HG03457 (cell line): ENCODE data around the gene RNF41.
"Not testable (repeated sequence)": the region's sequence is repeated elsewhere in the genome, so short reads cannot be mapped to it uniquely, and the experiment has no call there.

Experiments
- ATAC-seq: cut with Tn5 transposase; IDR thresholded peaks from one replicate; pipeline ENCODE4 v1.9.1; 2021; ENCODE audit warnings: moderate number of reproducible peaks; ENCODE audit not compliant: unreplicated experiment

Gene RNF41

GRCh38 chr12:56178347-56178746 lies 43.4 kb downstream of the RNF41 start:
- ATAC-seq, result no peak

GRCh38 chr12:56172839-56173238 lies 48.9 kb downstream of the RNF41 start:
- no peak for ATAC-seq

GRCh38 chr12:56169229-56169759 lies 52.4 kb downstream of the RNF41 start:
- no peak for ATAC-seq

- no peak for ATAC-seq
Measured at GRCh38 chr12:56165369-56165768, 56.4 kb downstream of the RNF41 start.

- ATAC-seq, result no peak
Measured at GRCh38 chr12:56164345-56164729, 57.4 kb downstream of the RNF41 start.

GRCh38 chr12:56163533-56164344 lies 58.0 kb downstream of the RNF41 start:
- ATAC-seq, result no peak

GRCh38 chr12:56162468-56163290 lies 59.0 kb downstream of the RNF41 start:
- ATAC-seq, result no peak

GRCh38 chr12:56161690-56162351 lies 59.9 kb downstream of the RNF41 start:
- ATAC-seq, result no peak

GRCh38 chr12:56160894-56161689 lies 60.6 kb downstream of the RNF41 start:
- no peak for ATAC-seq

- no peak for ATAC-seq
Measured at GRCh38 chr12:56160193-56160763, 61.4 kb downstream of the RNF41 start.

GRCh38 chr12:56159482-56160192 lies 62.1 kb downstream of the RNF41 start:
- ATAC-seq, result no peak

- no peak for ATAC-seq
Measured at GRCh38 chr12:56158926-56159461, 62.7 kb downstream of the RNF41 start.

GRCh38 chr12:56158029-56158925 lies 63.4 kb downstream of the RNF41 start, which contains the start of gene MYL6:
Gene MYL6, plus strand, starts transcription at chr12:56158359. Its CDS starts 43 bp downstream, at chr12:56158402.
- ATAC-seq, result peak; percentile 64

- ATAC-seq, result no peak
Measured at GRCh38 chr12:56157201-56158028, 64.3 kb downstream of the RNF41 start.

GRCh38 chr12:56156464-56157200 lies 65.1 kb downstream of the RNF41 start:
- not testable (repeated sequence) for ATAC-seq

GRCh38 chr12:56155256-56155845 lies 66.4 kb downstream of the RNF41 start:
- ATAC-seq, result no peak
